Measurements from ENCODE around the gene ZBTB7C. TPM values are rescaled to one million over a fixed set of nuclear protein-coding genes. Genes with fewer than 3 reads are reported as not detected.
A peak's percentile ranks its signal among the peaks of the same experiment; 100 is the strongest.

ZBTB7C gene
- total and polyA plus RNA-seq, 4 donors = 3.2 to 10.9 (median 3.7) TPM

DNA sequence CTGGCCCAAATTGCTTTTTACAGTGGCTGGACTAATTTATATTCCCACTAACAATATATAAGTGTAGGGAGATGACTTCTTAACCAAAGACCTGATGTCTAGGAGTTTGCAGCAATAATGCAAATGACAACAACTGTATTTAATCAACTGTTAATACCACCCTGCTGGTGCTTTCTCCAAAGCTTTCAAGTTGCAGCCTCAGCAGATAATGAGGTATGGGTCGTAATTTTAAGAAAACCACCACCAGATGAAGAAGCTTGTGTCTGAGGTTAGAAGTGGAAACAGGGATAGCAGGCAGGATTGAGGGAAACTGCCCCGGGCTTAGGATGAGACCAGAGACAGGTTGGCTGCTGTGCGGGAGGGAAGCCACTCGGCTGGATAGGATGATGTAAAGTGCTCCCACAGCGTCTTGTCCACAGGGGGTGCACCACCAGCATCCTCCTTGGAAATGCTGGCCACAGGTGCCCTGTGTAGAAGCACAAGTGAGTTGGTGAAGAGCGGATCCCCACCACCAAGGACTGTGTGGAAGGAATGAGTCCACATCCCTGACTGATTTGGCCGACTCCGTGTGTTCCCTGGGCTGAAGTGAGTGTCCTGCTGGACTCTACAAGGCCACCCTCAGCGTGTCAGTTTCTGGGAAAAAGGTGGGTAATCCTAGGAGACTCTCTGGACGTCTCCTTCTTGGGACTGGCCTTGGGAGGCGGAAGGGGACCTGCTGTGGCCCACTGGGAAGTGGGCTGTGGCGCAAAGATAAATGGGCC lies 402.6 kb downstream of the ZBTB7C start:
- Histone ChIP-seq H3K9ac (ENCODE audit: insufficient read depth in 1 of 2, low read length in 2 of 2) (no peak overlapping the region), H3K4me1 (ENCODE audit: control insufficient read depth in 5 of 5, insufficient read depth in 5 of 5, low read length in 5 of 5) (peaks cover 0 to 13% (median 0%) of the 10 kb centered on the region in 5 donors), H3K27ac (ENCODE audit: low read depth in 1 of 2, low read length in 1 of 2) (no peak overlapping the region), H3K4me3 (no peak overlapping the region), H3K27me3 (ENCODE audit: control insufficient read depth in 3 of 3, insufficient read depth in 3 of 3, low read length in 2 of 3) (no peaks in the 10 kb centered on the region), H3K9me3 (ENCODE audit: control insufficient read depth in 4 of 4, insufficient read depth in 3 of 4, low read length in 3 of 4) (peaks cover 0 to 2% (median 0%) of the 10 kb centered on the region in 4 donors), H3K36me3 (ENCODE audit: control insufficient read depth in 4 of 4, insufficient read depth in 4 of 4, low read length in 4 of 4) (no peaks in the 10 kb centered on the region)
- no peak for ATAC-seq (ENCODE audit: insufficient read depth, low FRiP score)
- no peak for DNase-seq
- TF ChIP-seq, protein P1, sequence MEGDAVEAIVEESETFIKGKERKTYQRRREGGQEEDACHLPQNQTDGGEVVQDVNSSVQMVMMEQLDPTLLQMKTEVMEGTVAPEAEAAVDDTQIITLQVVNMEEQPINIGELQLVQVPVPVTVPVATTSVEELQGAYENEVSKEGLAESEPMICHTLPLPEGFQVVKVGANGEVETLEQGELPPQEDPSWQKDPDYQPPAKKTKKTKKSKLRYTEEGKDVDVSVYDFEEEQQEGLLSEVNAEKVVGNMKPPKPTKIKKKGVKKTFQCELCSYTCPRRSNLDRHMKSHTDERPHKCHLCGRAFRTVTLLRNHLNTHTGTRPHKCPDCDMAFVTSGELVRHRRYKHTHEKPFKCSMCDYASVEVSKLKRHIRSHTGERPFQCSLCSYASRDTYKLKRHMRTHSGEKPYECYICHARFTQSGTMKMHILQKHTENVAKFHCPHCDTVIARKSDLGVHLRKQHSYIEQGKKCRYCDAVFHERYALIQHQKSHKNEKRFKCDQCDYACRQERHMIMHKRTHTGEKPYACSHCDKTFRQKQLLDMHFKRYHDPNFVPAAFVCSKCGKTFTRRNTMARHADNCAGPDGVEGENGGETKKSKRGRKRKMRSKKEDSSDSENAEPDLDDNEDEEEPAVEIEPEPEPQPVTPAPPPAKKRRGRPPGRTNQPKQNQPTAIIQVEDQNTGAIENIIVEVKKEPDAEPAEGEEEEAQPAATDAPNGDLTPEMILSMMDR (IDR thresholded peaks at IDR 0.05; ENCODE audit: control extremely low read depth, extremely low read depth) = no peak
- 95 to 96% methylated on average over 12 of the region's 12 CpGs for WGBS, 2 donors

DNA sequence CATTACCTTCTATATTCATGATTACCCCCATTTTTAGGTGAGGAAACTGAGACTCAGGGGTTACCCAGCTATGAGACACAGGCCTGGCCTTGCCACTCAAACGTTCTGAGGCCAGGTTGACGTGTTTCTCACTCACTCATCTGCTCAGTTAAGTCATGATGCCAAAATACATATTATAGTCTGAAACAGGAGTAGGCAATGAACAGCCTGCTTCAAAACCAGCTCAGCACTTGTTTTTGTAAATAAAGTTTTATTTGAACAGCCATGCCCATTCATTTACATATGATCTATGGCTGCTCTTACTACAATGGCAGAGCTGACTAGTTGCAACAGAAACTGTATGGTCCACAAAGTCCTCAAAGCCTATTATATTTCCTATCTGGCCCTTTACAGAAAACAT lies 404.6 kb downstream of the ZBTB7C start:
- TF ChIP-seq, protein P1 (IDR thresholded peaks at IDR 0.05; ENCODE audit: control extremely low read depth, extremely low read depth) = no peak
- H3K4me3 ChIP-seq = no peak overlapping the region
- H3K36me3 ChIP-seq (ENCODE audit: control insufficient read depth in 4 of 4, insufficient read depth in 4 of 4, low read length in 4 of 4) = no peaks in the 10 kb centered on the region
- DNase-seq (no peak), ATAC-seq (ENCODE audit: insufficient read depth, low FRiP score) (no peak)
- H3K27ac ChIP-seq (ENCODE audit: low read depth in 1 of 2, low read length in 1 of 2) = no peak overlapping the region
- peaks cover 0 to 13% (median 0%) of the 10 kb centered on the region in 5 donors for H3K4me1 ChIP-seq (ENCODE audit: control insufficient read depth in 5 of 5, insufficient read depth in 5 of 5, low read length in 5 of 5)
- H3K9me3 ChIP-seq (ENCODE audit: control insufficient read depth in 4 of 4, insufficient read depth in 3 of 4, low read length in 3 of 4) = peaks cover 0 to 2% (median 0%) of the 10 kb centered on the region in 4 donors
- 78 to 85% methylated on average over 2 of the region's 2 CpGs for WGBS, 2 donors
- H3K27me3 ChIP-seq (ENCODE audit: control insufficient read depth in 3 of 3, insufficient read depth in 3 of 3, low read length in 2 of 3) = no peaks in the 10 kb centered on the region
- no peak overlapping the region for H3K9ac ChIP-seq (ENCODE audit: insufficient read depth in 1 of 2, low read length in 2 of 2)

DNA sequence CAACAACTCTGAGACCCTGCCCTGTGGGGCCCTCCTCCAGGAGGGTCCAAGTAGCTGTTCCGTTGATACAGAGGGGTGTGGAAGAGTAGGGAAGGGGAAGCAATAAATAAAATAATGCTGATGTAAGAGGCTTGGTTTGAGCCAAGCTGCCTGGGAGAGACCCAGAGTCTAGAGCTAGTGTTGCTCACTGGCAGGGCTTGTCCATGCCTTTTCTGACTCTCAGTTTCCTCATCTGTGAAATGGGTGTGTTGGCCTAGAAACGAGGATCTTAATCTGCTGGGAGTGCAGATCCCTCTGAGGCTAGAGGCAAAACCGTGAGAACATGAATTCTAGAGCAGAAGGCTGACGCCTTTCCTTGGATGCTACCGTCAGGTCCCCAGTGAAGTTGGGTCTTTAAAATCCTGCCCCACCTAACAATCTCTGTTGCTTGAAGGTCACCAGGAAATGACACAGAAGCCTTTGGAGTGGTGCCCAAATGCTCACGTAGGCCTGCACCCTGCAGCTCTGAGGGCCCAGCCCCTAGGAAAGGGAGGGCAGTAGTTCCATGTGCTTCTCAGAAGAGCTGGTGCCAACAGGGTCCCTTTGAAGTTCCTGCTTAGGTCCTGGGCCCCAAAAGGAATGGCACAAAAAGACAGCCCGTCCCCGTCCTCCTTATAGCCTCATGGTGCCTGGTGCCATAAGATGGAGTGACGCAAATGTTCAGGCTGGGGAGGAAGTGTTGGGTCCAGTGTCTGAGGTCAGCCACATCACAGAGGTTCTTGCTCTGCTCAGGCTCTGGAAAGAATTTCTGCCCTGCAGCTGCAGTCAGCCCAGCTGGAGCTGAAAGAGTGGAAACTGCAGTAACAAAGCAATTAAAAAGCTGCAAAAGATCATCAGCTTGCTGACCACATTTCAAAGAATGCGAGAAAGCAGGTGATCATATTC lies 405.5 kb downstream of the ZBTB7C start:
- 64 to 65% methylated on average over 10 of the region's 10 CpGs for WGBS, 2 donors
- DNase-seq (peak in 1 of 3 donors; percentile 36), ATAC-seq (ENCODE audit: insufficient read depth, low FRiP score) (no peak)
- Histone ChIP-seq H3K9ac (ENCODE audit: insufficient read depth in 1 of 2, low read length in 2 of 2) (no peak overlapping the region), H3K36me3 (ENCODE audit: control insufficient read depth in 4 of 4, insufficient read depth in 4 of 4, low read length in 4 of 4) (no peaks in the 10 kb centered on the region), H3K27me3 (ENCODE audit: control insufficient read depth in 3 of 3, insufficient read depth in 3 of 3, low read length in 2 of 3) (no peaks in the 10 kb centered on the region), H3K4me1 (ENCODE audit: control insufficient read depth in 5 of 5, insufficient read depth in 5 of 5, low read length in 5 of 5) (peaks cover 0 to 13% (median 0%) of the 10 kb centered on the region in 5 donors), H3K9me3 (ENCODE audit: control insufficient read depth in 4 of 4, insufficient read depth in 3 of 4, low read length in 3 of 4) (peaks cover 0 to 2% (median 0%) of the 10 kb centered on the region in 4 donors), H3K27ac (ENCODE audit: low read depth in 1 of 2, low read length in 1 of 2) (peak overlapping the region in 1 of 2 donors; percentile 80), H3K4me3 (no peak overlapping the region)
- TF ChIP-seq, protein P1 (IDR thresholded peaks at IDR 0.05; ENCODE audit: control extremely low read depth, extremely low read depth) = no peak

Measured in lung (tissue), 12 donors.